HepG2 (cell line): ENCODE measurements around the gene DPY30. TPM values are rescaled to one million over a fixed set of nuclear protein-coding genes. Genes with fewer than 3 reads are reported as not detected.

Experiments
- ATAD3A ChIP-seq: sonication (generic); formaldehyde crosslinking; IDR thresholded peaks from 2 replicates; pipeline ENCODE4 v1.4.0; 2020; ENCODE audit warnings: missing genetic modification reagents
- BRD4 ChIP-seq: sonication (generic); formaldehyde crosslinking; IDR thresholded peaks from 2 replicates; pipeline ENCODE4 v1.4.0; 2020; ENCODE audit warnings: missing genetic modification reagents
- GABPA ChIP-seq, 2 experiments: IDR thresholded peaks; 2 replicates each; pipeline ENCODE4 v1.6.1; 2011 to 2016; ENCODE audit warnings: low read depth in 2 of 2, low read length in 1 of 2, missing biosample characterization in 1 of 2, missing genetic modification characterization in 1 of 2
- HNRNPLL ChIP-seq: fragments of 200-400 bp; formaldehyde crosslinking; IDR thresholded peaks from 2 replicates; pipeline ENCODE4 v1.6.1; 2017; ENCODE audit warnings: mild to moderate bottlenecking, low read depth, low read length; ENCODE audit not compliant: poor library complexity, severe bottlenecking
- IRF2 ChIP-seq: IDR thresholded peaks from 2 replicates; pipeline ENCODE4 v1.6.1; 2018; ENCODE audit warnings: missing genetic modification reagents, missing compliant biosample characterization
- JUN ChIP-seq: sonication (generic); formaldehyde crosslinking; IDR thresholded peaks from 2 replicates; pipeline ENCODE4 v1.4.0; 2020; ENCODE audit warnings: mild to moderate bottlenecking, missing genetic modification reagents
- MXD3 ChIP-seq: IDR thresholded peaks from 2 replicates; pipeline ENCODE4 v1.6.1; 2016; ENCODE audit warnings: mild to moderate bottlenecking, missing biosample characterization, missing genetic modification reagents
- POLR2G ChIP-seq: fragments of 200-400 bp; formaldehyde crosslinking; IDR thresholded peaks from 2 replicates; pipeline ENCODE4 v1.6.1; 2018; ENCODE audit warnings: mild to moderate bottlenecking, low read depth, low read length, moderate library complexity
- RARA ChIP-seq: IDR thresholded peaks from 2 replicates; pipeline ENCODE4 v1.6.1; 2016; ENCODE audit warnings: missing genetic modification reagents, missing compliant biosample characterization
- RFXAP ChIP-seq: sonication (generic); formaldehyde crosslinking; IDR thresholded peaks from 2 replicates; pipeline ENCODE4 v1.4.0; 2020; ENCODE audit warnings: missing genetic modification reagents, borderline replicate concordance
- SMAD1 ChIP-seq: sonication (generic); formaldehyde crosslinking; IDR thresholded peaks from 2 replicates; pipeline ENCODE4 v1.4.0; 2020; ENCODE audit warnings: missing genetic modification reagents, low read depth, mild to moderate bottlenecking, borderline replicate concordance
- SRY ChIP-seq: sonication (generic); formaldehyde crosslinking; IDR thresholded peaks from 2 replicates; pipeline ENCODE4 v1.8.0; 2022; ENCODE audit warnings: mild to moderate bottlenecking, missing genetic modification reagents
- TARDBP ChIP-seq: sonication (generic); formaldehyde crosslinking; IDR thresholded peaks from 2 replicates; pipeline ENCODE4 v1.8.0; 2022; ENCODE audit warnings: mild to moderate bottlenecking, missing genetic modification reagents
- TBX3 ChIP-seq: fragments of 450-650 bp; IDR thresholded peaks from 2 replicates; pipeline ENCODE4 v1.6.1; 2017; ENCODE audit warnings: antibody characterized with exemption, mild to moderate bottlenecking, inconsistent platforms, borderline replicate concordance
- TFDP1 ChIP-seq: IDR thresholded peaks from 2 replicates; pipeline ENCODE4 v1.6.1; 2016; ENCODE audit warnings: missing compliant biosample characterization, missing genetic modification reagents, borderline replicate concordance
- ZBTB1 ChIP-seq: sonication (generic); formaldehyde crosslinking; IDR thresholded peaks from 2 replicates; pipeline ENCODE4 v1.4.0; 2020; ENCODE audit warnings: missing genetic modification reagents, borderline replicate concordance
- ZNF12 ChIP-seq: sonication (generic); formaldehyde crosslinking; IDR thresholded peaks from 2 replicates; pipeline ENCODE4 v1.5.0; 2020; ENCODE audit warnings: missing genetic modification reagents
- ZNF234 ChIP-seq: sonication (generic); formaldehyde crosslinking; conservative IDR thresholded peaks from 2 replicates; pipeline ENCODE4 v1.5.1; 2020; ENCODE audit warnings: mild to moderate bottlenecking, missing genetic modification reagents
- ZNF292 ChIP-seq: sonication (generic); formaldehyde crosslinking; IDR thresholded peaks from 2 replicates; pipeline ENCODE4 v1.8.1; 2022; ENCODE audit warnings: mild to moderate bottlenecking, low read depth, missing genetic modification reagents, borderline replicate concordance
- ZNF546 ChIP-seq: sonication (generic); formaldehyde crosslinking; conservative IDR thresholded peaks from 2 replicates; pipeline ENCODE4 v1.8.1; 2023; ENCODE audit warnings: mild to moderate bottlenecking, missing genetic modification reagents
- ZNF570 ChIP-seq: sonication (generic); formaldehyde crosslinking; IDR thresholded peaks from 2 replicates; pipeline ENCODE4 v1.4.0; 2020; ENCODE audit warnings: mild to moderate bottlenecking, missing genetic modification reagents, borderline replicate concordance
- ZNF720 ChIP-seq: sonication (generic); formaldehyde crosslinking; IDR thresholded peaks from 2 replicates; pipeline ENCODE4 v1.4.0; 2020; ENCODE audit warnings: missing genetic modification reagents
- ZNF724P ChIP-seq: sonication (generic); formaldehyde crosslinking; IDR thresholded peaks from 2 replicates; pipeline ENCODE4 v1.8.0; 2022; ENCODE audit warnings: missing genetic modification reagents, borderline replicate concordance
- ZNF780A ChIP-seq: sonication (generic); formaldehyde crosslinking; IDR thresholded peaks from 2 replicates; pipeline ENCODE4 v1.8.0; 2022; ENCODE audit warnings: mild to moderate bottlenecking, missing genetic modification reagents, moderate library complexity
- polyA plus RNA-seq, 8 experiments: library from polyadenylated mRNA; depleted of rRNA in 3 of 8; stranded (reverse) in 7 of 8; unstranded in 1 of 8; fragments of >200 nt; fragmentation: Illumina TruSeq in 4 of 8; extraction: Trizol in 4 of 8; gene quantifications; 2 replicates each; pipeline versions ENCODE4 v1.2.1 to v1.2.3, GENCODE V29; 2011 to 2016; ENCODE audit warnings: low read depth in 4 of 8, missing spikeins in 1 of 8, mixed read lengths in 1 of 8; ENCODE audit not compliant: insufficient read depth in 1 of 8
- total RNA-seq, 5 experiments: library from RNA; depleted of rRNA; stranded (reverse); fragments of >200 nt; fragmentation: Illumina TruSeq; extraction: Trizol; gene quantifications; 2 replicates each; pipeline ENCODE4 v1.2.3, GENCODE V29; 2016; ENCODE audit warnings: low read depth in 1 of 5
- TF ChIP-seq, protein P1 (sequence below): IDR thresholded peaks from 2 replicates; pipeline ENCODE4 v1.6.1; 2018; ENCODE audit warnings: missing genetic modification reagents

Gene DPY30
- total and polyA plus RNA-seq, 2 of the 13 experiments (the other 11 are each of a cell fraction or from before 2014, with no cell fraction given), result 98.1 to 118 TPM

DNA sequence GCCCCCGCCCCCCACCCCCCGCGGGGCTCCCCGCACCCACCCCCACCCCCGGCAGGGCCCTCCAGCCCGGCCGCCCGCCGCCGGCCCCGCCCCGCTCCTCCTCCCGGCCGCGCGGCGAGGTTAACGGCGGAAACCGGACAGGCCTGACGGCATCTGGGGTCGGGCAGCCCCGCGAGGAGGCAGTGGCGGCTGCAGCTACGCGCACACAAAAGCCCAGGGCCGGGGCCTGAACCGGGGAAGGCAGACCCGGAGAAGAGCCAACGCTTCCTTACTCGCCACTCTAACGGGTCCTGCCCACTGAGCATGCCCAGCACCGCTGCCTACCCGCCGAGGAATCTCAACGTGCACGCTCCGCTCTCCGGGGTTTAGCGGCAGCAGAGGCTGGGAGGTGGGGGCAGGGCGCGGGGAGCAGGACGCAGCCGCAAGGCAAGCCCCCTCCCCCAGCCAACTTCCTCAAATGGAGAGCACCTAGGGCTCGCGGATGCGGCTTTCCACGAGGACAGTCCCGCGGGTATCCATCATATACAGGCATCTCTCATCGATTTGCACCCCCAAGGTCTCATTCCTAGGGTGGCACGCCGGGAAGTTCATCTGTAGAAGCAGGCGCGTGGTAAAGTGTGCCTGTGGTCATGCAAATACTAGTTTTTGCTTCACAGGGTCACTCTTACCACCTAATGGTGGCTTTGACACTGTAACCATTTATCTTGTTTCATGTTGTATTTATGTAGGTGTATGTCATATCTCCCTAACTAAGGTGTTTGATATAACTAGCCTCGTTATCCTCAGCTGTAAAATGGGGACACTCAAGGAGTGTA, 28.7 kb downstream of the DPY30 start, which contains the start of gene MEMO1 (continued):
- TF ChIP-seq HNRNPLL, result peak; percentile 83
- peak; percentile 96 for TF ChIP-seq MXD3
- peak; percentile 89 for TF ChIP-seq POLR2G
- 0 out of 2 replicates have a peak, but pooled peaks have one; percentile 65 for TF ChIP-seq ZNF570
- TF ChIP-seq TBX3, result peak; percentile 84
- TF ChIP-seq, protein P1, sequence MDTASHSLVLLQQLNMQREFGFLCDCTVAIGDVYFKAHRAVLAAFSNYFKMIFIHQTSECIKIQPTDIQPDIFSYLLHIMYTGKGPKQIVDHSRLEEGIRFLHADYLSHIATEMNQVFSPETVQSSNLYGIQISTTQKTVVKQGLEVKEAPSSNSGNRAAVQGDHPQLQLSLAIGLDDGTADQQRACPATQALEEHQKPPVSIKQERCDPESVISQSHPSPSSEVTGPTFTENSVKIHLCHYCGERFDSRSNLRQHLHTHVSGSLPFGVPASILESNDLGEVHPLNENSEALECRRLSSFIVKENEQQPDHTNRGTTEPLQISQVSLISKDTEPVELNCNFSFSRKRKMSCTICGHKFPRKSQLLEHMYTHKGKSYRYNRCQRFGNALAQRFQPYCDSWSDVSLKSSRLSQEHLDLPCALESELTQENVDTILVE (CRISPR knock-in tag), result peak; percentile 99
- peak; percentile 92; the same call in 1 of the 2 replicates for TF ChIP-seq TARDBP (CRISPR knock-in tag)
- peak; percentile 98 for TF ChIP-seq ZNF292 (CRISPR knock-in tag)
- no peak; the same call in 1 of the 2 replicates for TF ChIP-seq ZNF720 (CRISPR knock-in tag)
- peak; percentile 57 for TF ChIP-seq SRY (CRISPR knock-in tag)
- peak; percentile 88; the same call in 1 of the 2 replicates for TF ChIP-seq ZNF724P (CRISPR knock-in tag)
- peak; percentile 69; the same call in 1 of the 2 replicates for TF ChIP-seq ZNF780A (CRISPR knock-in tag)
- peak; percentile 86; the same call in 1 of the 2 replicates for TF ChIP-seq SMAD1 (CRISPR knock-in tag)
- TF ChIP-seq ATAD3A (CRISPR knock-in tag), result no peak
- no peak for TF ChIP-seq ZNF234 (CRISPR knock-in tag)
- TF ChIP-seq GABPA (IDR thresholded peaks at IDR 0.05; ENCODE audit: low read depth, low read length), result no peak
- peak; percentile 77 for TF ChIP-seq GABPA (CRISPR knock-in tag; IDR thresholded peaks at IDR 0.05; ENCODE audit: low read depth)
- TF ChIP-seq TFDP1 (CRISPR knock-in tag), result peak; percentile 88
- 0 out of 2 replicates have a peak, but pooled peaks have one; percentile 83 for TF ChIP-seq RFXAP (CRISPR knock-in tag)
- TF ChIP-seq BRD4 (CRISPR knock-in tag), result peak; percentile 94
- peak; percentile 78 for TF ChIP-seq ZBTB1 (CRISPR knock-in tag)
- peak; percentile 97 for TF ChIP-seq IRF2
- TF ChIP-seq ZNF546, result 0 out of 2 replicates have a peak, but pooled peaks have one; percentile 25
- TF ChIP-seq RARA (CRISPR knock-in tag), result peak; percentile 77
- no peak; the same call in 1 of the 2 replicates for TF ChIP-seq JUN
- TF ChIP-seq ZNF12, result peak; percentile 60; the same call in 1 of the 2 replicates
